GM18517 (cell line): Measurements from ENCODE around the gene GABRA5.
"Not testable (repeated sequence)": the region's sequence is repeated elsewhere in the genome, so short reads cannot be mapped to it uniquely, and the experiment has no call there.

Experiments used
- ATAC-seq: cut with Tn5 transposase; IDR thresholded peaks from one replicate; pipeline ENCODE4 v1.9.1; 2021; ENCODE audit warnings: mild to moderate bottlenecking, moderate library complexity; ENCODE audit not compliant: unreplicated experiment

Gene GABRA5

DNA sequence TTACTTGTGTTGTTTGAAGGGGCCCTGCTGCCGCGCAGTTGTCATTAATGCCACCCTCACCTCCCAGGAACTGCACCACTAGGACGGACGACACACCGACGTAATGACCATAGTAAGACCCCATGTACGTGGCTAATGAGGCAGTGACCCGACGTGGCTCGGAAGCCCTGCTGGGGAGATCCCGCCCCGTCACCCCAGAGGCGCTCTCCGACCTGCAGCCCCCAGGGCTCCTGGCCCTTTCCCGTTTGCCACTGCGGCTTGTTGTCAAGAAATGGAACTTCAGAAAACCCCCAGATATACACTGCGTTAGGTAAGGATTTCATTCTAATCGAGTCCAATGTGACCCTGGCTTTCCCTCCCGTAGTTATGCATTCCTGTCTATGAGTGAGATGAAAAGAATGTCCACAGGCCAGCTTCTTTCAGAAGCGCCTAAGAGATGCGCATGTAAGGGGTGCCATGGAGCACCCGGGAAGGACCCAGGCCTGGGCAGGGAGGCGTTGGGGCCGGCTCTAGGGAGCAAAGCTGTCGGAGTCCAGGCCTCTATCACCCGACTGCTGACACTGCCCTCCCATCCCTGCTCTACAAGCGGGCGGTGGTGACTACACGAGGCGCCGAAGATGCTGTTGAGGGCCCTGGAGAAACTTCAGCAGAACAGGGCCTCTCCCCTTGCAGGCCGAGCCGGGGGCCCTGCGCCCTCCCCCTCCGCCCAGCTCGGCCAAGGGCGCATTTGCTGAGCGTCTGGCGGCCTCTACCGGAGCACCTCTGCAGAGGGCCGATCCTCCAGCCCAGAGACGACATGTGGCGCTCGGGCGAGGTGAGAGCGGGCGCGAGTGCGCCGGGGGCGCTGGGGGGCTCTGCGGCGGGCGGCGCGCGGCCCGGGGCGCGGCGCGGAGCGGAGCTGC, at the start of gene GABRA5:
Gene GABRA5, plus strand, starts transcription at position 765 of the 902 bp plus-strand sequence. CDS start 2,187 bp downstream, outside the sequence.
- ATAC-seq = no peak

DNA sequence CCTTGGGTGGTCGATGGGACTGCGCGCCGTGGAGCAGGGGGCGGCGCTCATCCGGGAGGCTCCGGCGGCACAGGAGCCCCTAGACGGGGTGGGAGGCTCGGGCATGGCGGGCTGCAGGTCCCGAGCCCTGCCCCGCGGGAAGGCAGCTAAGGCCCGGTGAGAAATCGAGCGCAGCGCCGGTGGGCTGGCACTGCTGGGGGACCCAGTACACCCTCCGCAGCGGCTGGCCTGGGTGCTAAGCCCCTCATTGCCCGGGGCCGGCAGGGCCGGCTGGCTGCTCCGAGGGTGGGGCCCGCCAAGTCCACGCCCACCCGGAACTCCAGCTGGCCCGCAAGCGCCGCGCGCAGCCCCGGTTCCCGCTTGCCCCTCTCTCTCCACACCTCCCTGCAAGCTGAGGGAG, 35.7 kb upstream of the GABRA5 start:
- not testable (repeated sequence) for ATAC-seq

DNA sequence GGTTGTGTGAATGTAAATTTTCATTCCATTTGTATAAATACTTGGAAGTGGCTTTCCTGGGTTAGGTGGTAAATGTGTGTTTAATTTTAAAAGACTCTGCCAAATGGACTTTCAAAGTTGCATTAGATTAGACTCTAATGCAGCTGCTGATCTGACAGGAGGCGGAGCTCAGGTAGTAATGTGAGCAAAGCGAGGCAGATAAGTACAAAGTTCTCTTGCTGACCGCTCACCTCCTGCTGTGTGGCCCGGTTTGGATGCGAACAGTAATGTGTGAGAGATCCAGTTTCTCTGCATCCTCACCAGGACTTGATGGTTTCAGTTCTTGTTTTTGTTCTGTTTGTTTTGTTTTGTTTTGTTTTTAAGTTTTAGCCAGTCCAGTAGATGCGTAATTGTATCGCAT, 34.9 kb upstream of the GABRA5 start:
- no peak for ATAC-seq

DNA sequence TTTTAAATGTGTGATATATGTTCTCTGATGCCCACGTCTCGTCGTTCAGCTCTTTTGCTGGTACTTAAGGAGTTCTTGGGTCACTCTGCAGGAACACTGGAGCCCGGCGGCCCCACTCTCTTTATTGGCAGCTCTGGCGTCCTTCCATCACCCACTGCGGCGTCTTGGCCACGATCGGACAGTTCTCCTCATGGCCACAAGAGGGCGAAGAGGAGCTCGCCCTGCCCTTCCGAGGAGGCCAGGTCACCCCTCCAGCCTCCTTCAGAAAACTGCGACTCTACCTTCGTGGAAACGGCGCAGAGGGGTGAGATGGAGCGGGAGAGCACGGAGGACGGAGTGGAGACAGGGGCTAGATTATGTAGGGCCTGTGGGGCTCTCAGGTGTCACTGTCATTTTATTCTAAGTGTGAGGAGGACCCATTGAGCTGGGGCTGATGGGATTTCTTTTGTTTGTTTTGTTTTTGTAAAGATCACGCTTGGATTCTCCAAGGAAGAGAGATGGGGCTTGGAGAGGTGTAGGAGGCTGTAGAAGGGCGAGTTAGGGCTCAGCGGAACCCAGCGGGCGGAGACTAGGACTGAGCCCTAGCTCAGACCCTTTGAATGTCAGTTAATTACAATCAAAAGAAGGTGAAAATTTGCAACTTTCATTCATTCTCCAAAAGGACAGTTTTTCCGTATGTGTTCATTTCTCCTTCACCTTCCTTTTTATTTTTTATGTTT, 28.0 kb upstream of the GABRA5 start:
- no peak for ATAC-seq

DNA sequence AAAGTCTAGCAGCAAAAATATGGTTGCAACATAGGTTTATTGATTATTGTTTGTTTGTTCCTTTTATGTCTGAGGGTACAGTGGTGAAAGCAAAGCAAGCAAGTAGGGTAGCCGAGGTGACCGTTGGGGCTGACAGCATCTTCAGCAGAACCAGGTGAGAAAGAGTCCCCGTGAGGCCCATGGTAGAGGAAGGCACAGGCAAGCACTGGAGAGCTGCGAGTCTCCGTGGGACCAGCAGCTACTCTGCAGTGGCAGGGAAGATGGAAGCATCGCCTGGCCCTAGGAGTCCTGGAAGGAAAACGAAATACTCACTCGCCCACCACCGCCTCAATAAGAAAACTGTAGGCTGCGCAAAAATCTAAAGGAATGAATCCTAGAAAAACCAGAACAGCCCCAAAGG, 25.3 kb upstream of the GABRA5 start:
- ATAC-seq = no peak

DNA sequence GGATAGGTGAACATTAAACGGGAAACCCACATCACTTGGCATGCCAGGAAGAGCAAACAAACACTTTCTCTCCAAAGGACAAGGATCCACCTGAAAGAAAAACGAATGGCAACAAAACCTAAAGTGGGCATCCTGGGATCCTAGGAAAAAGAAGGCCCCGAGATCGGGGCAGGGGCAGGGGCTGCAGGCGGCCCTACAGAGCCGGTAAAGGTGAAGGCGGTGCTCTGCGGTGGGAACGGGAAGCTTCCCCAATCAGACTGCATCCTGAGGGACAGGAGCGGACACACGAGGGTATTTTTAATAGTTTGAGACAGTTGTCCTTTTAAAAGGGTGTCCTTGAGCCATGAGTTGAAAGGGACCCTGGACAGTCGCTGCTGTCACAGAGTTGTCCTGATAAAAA, 24.9 kb upstream of the GABRA5 start:
- ATAC-seq = no peak

DNA sequence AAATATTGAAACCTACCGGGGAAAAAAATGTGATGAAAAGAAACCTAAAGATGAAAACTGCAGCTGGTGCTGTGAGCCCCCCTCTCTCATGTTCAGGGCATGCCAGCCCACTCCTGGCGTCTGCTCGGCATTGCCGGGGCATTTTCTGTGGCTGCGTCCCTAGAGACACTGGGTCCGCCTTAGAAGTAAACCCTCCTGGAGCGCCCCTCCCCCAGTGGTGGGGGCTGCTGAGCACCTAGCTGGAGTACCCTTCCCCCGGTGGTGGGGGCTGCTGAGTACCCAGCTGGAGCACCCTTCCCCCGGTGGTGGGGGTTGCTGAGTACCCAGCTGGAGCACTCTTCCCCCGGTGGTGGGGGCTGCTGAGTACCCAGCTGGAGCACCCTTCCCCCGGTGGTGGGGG, 24.5 kb upstream of the GABRA5 start:
- ATAC-seq = no peak

DNA sequence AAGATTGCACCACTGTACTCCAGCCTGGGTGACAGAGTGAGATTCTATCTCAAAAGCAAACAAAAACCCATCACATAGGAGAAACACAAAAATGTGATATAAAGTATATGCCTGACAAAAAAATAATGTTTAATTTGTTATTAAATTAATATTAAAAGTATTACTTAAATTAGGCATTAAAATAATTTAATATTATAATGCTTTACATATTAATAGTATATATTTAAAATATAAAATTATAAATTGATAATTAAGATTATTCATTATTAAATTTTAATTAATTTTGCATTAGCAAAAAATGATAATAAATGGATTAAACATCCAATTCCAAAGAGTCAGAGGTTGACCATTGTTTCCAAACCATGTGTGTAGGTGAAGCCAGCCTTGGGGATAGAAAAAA, 22.0 kb upstream of the GABRA5 start:
- ATAC-seq = no peak

DNA sequence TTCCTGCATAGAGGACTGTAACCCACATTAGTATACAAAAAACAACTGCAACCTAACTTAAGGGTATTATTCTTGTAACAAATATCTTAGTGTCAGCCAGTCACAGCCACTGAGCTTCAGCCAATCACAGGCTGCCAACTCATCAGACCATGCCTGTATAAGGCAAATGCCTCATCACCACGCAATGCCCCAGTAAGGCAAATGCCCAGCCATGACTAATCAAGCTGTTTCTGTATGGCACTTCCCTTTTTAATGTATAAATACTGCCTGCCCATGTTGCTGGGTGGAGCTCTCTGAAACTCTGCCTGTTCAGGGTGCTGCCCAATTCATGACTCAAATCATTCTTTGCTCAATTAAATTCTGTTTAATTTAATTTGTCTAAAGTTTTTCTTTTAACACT, 18.4 kb upstream of the GABRA5 start:
- no peak for ATAC-seq

DNA sequence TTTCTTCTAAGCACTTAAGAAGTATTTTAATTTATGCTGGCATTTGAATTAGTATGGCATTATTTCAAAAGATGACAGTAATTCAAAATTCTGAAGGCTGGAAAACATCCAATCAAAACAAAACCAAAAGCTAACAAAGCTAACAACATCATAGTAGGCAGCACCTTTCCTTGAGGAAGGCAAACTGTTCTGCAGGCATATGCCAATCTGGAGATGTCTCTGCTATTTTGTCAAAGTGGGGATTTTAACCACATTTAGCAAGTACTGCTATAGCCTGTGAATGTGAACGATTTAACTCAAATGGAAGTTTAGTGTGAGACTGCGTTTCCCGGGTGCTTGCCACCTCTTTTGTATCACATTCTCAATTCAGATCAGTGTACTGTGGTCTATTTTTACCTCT, 16.7 kb upstream of the GABRA5 start:
- no peak for ATAC-seq

DNA sequence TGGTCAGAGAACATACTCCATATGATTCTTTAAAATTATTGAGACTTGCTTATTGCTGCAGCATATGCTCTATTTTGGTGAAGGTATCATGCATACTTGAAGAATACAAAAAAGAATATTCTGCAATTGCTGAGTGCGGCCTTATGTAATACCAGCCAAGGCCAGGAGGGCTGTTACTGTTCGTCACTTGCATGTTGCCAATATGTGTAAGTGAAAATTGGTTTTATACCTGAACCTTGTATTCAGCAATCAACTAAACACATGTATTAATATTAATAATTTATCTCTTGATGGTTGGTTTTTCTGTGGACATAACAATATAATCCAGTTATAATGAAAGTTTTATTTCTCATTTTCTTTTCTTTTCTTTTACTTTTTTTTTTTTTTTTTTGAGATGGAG, 13.9 kb upstream of the GABRA5 start:
- ATAC-seq = no peak

DNA sequence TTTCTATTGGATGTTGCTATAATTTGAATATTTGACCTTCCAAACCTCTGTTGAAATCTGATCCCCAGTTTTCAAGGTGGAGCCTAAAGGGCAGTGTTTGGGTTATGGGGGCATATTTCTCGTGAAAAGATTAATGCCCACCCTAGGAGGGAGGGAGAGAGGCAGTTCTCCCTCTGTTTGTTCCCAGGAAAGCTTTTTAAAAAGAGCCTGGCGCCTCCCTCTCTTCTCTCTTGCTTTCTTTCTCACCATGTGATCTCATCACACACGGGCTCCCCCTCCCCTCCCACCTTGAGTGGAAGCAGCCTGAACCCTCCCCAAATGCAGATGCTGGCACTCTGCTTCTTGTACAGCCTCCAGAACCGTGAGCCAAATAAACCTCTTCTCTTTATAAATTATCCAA, 12.4 kb upstream of the GABRA5 start:
- ATAC-seq = no peak

DNA sequence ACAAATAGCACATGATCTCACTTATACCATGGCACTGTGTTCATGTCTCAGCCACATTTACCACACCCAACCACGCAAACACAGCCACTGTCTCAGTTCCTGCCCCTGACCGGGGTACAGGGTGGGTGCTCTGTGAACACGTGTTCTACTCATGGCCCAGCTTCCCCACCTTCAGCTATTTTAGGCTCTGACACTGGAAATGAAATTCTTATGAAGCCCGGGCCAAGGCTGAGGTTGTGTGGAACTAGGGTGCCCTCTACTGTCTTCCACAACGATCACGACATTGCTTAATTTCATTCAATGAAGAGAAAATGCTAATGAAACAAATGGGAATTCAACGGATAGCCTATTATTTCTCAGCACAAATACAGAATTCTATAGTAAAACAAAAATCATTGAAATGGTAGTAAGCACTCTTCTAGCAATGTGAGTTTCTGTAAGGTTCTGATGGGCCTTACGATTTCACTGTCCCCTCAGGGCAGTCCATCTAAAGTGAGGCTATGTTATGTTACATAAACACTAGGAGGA, 2.1 kb upstream of the GABRA5 start:
- no peak for ATAC-seq

DNA sequence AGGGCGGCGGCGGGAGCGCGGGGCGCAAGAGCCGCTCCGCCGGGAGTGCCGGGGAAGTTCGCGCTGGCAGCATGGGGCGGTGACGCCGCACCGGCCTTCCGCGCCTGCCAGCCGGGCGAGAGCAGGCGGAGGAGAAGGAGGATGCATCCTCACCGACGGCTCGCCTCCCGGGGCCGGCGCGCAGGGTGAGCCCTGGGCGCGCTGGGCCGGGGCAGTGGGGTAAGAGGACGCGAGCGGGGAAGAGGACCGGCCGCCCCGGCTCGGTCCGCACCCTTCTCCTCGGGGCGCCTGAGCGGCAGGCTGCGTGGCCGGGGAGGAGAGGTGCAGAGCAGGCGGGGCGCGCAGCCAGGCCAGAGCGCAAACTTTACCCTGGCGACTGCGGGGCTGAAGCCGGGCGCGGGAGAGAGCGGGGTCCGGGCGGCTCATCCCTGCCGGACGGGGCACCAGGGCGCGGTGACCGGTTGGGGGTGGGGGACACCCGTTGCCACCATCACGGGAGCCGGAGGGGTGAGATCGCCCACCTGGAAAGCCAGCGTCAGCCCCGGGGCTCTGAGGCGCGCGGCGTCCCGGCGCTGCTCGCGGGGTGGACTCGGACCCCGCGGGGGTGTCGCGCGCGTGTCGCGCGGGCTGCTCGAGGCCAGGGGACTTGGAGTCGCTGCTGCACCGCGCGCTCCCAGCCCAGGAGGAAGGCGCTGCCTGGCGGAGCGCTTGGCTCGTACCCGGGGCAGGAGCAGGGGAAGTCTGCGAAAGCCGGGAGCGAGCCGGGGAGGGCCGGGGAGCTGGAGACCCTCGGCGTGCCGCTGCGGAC, 542 bp downstream of the GABRA5 start:
- ATAC-seq = no peak

DNA sequence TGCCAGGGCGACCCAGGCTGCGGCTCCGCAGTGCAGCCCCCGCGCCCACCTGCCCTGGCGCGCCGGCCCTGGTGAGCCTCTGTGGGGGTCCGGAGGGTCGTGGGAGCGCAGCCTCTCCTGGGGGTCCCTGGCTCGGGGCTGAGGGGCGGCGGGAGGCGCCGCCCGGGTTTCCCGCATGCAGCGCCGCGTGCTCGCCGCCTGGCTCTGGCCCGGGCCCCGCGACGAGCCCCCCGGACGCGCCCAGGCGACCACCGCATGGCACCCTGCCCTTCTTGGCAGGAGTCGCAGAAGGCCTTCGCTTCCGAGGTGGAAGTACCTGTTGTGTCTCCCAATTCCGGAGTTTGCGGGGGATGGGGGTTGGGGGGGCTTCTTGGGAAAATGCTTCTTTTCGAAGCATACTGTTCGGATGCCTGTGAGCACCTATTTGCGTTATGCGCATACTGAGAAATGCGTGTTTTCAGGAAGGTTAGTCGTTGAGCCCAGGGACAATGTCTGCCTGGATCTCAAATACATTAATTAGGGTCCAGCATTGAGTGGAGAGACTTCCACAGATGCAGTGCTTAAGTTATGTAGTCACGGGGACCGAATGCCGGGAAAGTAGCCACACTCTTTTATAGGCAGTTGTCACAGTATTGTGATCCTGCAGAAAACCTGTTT, 1.3 kb downstream of the GABRA5 start:
- ATAC-seq = no peak

DNA sequence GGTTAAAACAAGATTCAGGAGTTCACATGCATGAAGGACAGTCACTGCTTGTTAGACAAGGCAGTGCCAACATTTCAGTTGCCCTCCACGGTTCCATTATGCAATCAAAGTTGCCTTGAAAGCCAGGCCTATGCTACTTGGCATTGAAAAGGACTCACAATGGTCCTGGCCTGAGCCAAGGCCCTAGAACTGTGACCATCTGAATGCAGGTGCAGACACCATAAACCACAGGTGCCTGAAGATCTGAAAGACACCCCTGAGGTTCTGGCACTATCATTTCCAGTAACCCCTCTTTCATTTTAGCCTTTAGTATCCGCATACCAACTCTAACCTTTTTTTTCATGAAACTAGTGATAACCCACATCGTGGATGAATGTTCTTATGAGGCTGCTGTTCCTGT, 2.8 kb downstream of the GABRA5 start:
- no peak for ATAC-seq

DNA sequence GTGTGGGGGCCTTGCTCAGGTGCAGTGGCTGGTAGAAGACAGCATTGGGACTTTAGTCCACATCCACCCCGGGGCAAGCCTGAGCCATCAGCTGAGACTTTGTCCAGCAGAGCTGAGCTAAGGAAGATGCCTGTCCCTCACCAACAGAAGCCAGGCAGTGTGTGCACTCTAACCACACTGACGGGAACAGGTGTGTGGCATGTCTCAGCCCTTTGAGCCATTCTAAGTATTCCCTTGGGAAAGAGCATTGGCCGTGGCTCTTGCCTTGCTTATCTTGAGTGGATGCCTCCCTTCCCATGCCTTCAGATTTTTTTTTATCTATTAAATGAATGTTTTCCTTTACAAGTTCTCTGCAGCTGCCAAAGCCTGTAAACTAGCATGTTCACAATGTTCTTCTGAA, 3.5 kb downstream of the GABRA5 start:
- no peak for ATAC-seq

DNA sequence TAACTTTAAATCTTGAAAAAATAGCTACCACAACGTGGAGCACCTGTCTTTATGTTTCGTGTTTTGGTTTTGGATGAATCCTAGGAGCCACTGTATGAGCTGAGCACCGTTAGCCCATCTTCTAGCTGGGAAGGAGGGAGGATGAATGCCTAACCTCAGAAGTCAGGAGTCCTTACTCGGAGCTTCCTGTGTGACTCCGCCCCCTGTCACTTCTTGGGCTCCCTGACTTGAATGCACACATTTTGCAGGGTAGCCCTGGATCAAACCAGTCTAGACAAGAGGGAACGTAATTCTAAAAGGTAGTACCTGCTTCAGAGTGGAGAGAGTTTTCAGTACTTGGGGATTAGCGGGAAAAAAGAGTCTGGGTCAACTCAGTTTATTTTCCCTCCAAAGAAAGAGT, 5.3 kb downstream of the GABRA5 start:
- ATAC-seq = no peak

DNA sequence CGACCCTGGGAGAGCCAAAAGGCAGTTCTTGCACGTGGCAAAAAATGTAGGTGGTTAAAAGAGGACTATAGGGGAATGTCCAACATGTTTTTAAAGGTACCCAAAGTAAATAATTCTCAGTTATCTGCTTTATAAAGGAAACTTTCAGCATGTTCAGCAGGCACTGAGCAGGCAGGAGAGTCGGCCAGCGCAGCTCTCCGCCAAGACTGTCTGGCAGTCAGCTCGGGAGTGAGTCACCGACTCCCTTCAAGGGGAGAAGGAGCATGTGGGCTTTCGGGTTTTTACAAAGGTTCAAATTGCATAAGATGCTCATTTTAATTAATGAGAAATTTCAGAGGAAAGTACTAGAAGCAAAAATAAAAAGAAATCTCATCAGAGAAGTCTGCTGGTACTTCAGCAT, 7.0 kb downstream of the GABRA5 start:
- ATAC-seq = no peak

DNA sequence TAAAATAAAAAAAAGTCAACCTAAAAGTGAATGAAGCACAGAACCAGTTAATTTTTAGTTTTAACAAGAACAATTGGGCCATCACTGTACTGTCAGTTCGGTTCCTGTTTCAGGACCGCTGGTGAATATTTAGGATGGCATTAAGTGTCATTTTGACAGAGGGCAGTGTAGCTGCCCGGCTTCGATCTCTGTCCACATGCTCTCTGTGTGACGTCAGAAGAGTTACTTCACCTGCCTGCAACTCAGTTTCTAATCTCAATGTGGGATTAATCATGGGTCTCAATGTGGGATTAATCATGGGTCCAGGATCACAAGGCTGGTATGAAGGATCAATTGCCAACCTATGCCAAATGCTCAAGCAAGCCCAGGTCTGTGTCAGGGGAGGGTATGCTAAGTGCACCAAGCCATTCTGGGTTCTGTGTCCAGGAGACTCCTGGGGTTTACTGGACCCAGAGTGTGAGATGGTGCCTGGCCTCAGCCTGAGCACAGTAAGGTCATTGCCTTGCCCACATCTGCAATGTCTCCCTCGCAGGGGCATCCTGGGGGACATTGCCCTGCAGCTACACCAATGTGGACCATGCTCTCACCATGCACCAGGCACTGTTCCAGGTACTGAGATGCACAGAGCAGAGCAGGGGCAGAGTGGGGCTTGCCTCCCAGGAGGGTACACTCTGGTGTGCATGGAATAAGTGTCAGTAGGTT, 8.1 kb downstream of the GABRA5 start:
- ATAC-seq = no peak
